Tibial nerve (tissue), 4 donors: ENCODE measurements around the gene SLC4A3. TPM values are rescaled to one million over a fixed set of nuclear protein-coding genes. Genes with fewer than 3 reads are reported as not detected.

ENCODE experiments used
- DNase-seq, 2 donors: peaks; one replicate each; pipeline ENCODE4 v3.0.0-alpha.2; 2019; ENCODE audit warnings: low spot score in 2 of 2
- H3K27ac ChIP-seq, 4 donors: fragments of 200-600 bp; sonication (generic) in 3 of 4; one replicate each; pipeline ENCODE4 v1.5.1; 2017 to 2019; ENCODE audit warnings: mild to moderate bottlenecking in 1 of 4
- H3K27me3 ChIP-seq, 2 donors: fragments of 200-600 bp; sonication (generic) in 1 of 2; one replicate each; pipeline versions ENCODE4 v1.5.1 to v1.6.0; 2017 to 2019
- H3K36me3 ChIP-seq, 3 donors: fragments of 200-600 bp; sonication (generic); one replicate each; pipeline ENCODE4 v1.5.1; 2018 to 2019
- H3K4me1 ChIP-seq, 4 donors: fragments of 200-600 bp; sonication (generic) in 3 of 4; one replicate each; pipeline ENCODE4 v1.5.1; 2017 to 2019
- H3K4me3 ChIP-seq, 4 donors: fragments of 200-600 bp; sonication (generic) in 3 of 4; one replicate each; pipeline ENCODE4 v1.5.1; 2017 to 2019; ENCODE audit warnings: mild to moderate bottlenecking in 1 of 4, moderate library complexity in 1 of 4
- H3K9me3 ChIP-seq, 4 donors: fragments of 200-600 bp; sonication (generic) in 3 of 4; one replicate each; pipeline ENCODE4 v1.5.1; 2017 to 2019
- CTCF ChIP-seq, 5 experiments: fragments of 200-600 bp in 3 of 5; fragments of 450-650 bp in 2 of 5; sonication (generic) in 3 of 5; IDR thresholded peaks; one replicate each; pipeline ENCODE4 v1.5.1; 2016 to 2019; ENCODE audit warnings: antibody characterized with exemption in 5 of 5, mild to moderate bottlenecking in 3 of 5, moderate library complexity in 2 of 5
- EP300 ChIP-seq, 2 donors: sonication (generic); formaldehyde crosslinking; IDR thresholded peaks; one replicate each; pipeline ENCODE4 v1.6.1; 2017; ENCODE audit warnings: antibody characterized with exemption in 2 of 2, mild to moderate bottlenecking in 1 of 2
- POLR2A ChIP-seq, 2 donors: fragments of 450-650 bp; IDR thresholded peaks; one replicate each; pipeline ENCODE4 v1.6.1; 2017; ENCODE audit warnings: antibody characterized with exemption in 2 of 2, mild to moderate bottlenecking in 2 of 2, moderate library complexity in 2 of 2
- WGBS, 2 donors: methylation state at CpG; one replicate each; pipeline ENCODE4 v1.1.5; 2018; 5-methylcytosine and 5-hydroxymethylcytosine counted together
- total RNA-seq, 4 donors: library from RNA; depleted of rRNA; stranded (reverse); fragments of >200 nt; gene quantifications; one replicate each; pipeline ENCODE4 v1.1.0, GENCODE V29; 2016

Gene SLC4A3
- total RNA-seq, 4 donors from 2014 or later: 1.3 to 5.1 (median 3.4) TPM

GRCh38 chr2:219643084-219643473 lies 15.6 kb downstream of the SLC4A3 start:
- DNase-seq: no peak
- WGBS, 2 donors: 80 to 94% methylated on average over 7 of the region's 7 CpGs
- Histone ChIP-seq H3K4me3 (no peak overlapping the region), H3K27ac (no peak overlapping the region), H3K9me3 (no peaks in the 10 kb centered on the region), H3K36me3 (no peaks in the 10 kb centered on the region), H3K4me1 (peaks cover 0 to 16% (median 4%) of the 10 kb centered on the region in 4 donors), H3K27me3 (no peaks in the 10 kb centered on the region)
- TF ChIP-seq POLR2A (IDR thresholded peaks at IDR 0.05) (no peak), EP300 (IDR thresholded peaks at IDR 0.05) (no peak)

- peaks cover 0 to 16% (median 4%) of the 10 kb centered on the region in 4 donors for H3K4me1 ChIP-seq
- H3K27ac ChIP-seq: no peak overlapping the region
- no peak overlapping the region for H3K4me3 ChIP-seq
- no peaks in the 10 kb centered on the region for H3K9me3 ChIP-seq
- 86 to 93% methylated on average over 13 to 14 of the region's 14 CpGs for WGBS, 2 donors
- no peaks in the 10 kb centered on the region for H3K36me3 ChIP-seq
- no peak for TF ChIP-seq EP300 (IDR thresholded peaks at IDR 0.05)
- no peak for DNase-seq
- H3K27me3 ChIP-seq: no peaks in the 10 kb centered on the region
Observed at GRCh38 chr2:219643788-219644398, 16.5 kb downstream of the SLC4A3 start.

GRCh38 chr2:219644801-219645480 lies 17.5 kb downstream of the SLC4A3 start:
- H3K36me3 ChIP-seq: no peaks in the 10 kb centered on the region
- H3K9me3 ChIP-seq: no peaks in the 10 kb centered on the region
- H3K4me3 ChIP-seq: no peak overlapping the region
- DNase-seq: no peak
- 40 to 57% methylated on average over 15 to 17 of the region's 17 CpGs for WGBS, 2 donors
- peak overlapping the region in 2 of 4 donors; percentile 46 to 77 for H3K27ac ChIP-seq
- H3K4me1 ChIP-seq: peaks cover 0 to 16% (median 4%) of the 10 kb centered on the region in 4 donors
- TF ChIP-seq CTCF (IDR thresholded peaks at IDR 0.05): no peak
- no peak for TF ChIP-seq EP300 (IDR thresholded peaks at IDR 0.05)
- no peak for TF ChIP-seq POLR2A (IDR thresholded peaks at IDR 0.05)
- H3K27me3 ChIP-seq: no peaks in the 10 kb centered on the region

- Histone ChIP-seq H3K4me1 (peaks cover 0 to 16% (median 4%) of the 10 kb centered on the region in 4 donors), H3K27me3 (peaks cover 0 to 8% of the 10 kb centered on the region in 2 donors), H3K9me3 (no peaks in the 10 kb centered on the region), H3K4me3 (no peak overlapping the region), H3K27ac (peak overlapping the region in 2 of 4 donors; percentile 46 to 77), H3K36me3 (no peaks in the 10 kb centered on the region)
- WGBS, 2 donors: 68 to 76% methylated on average over 12 of the region's 12 CpGs
- TF ChIP-seq EP300 (IDR thresholded peaks at IDR 0.05): no peak
- no peak for TF ChIP-seq POLR2A (IDR thresholded peaks at IDR 0.05)
- no peak for DNase-seq
Observed at GRCh38 chr2:219645631-219646527, 18.4 kb downstream of the SLC4A3 start.

GRCh38 chr2:219648176-219648575 lies 20.7 kb downstream of the SLC4A3 start:
- WGBS, 2 donors: 77 to 83% methylated on average over 2 of the region's 2 CpGs
- Histone ChIP-seq H3K4me3 (no peak overlapping the region), H3K27me3 (peaks cover 0 to 20% of the 10 kb centered on the region in 2 donors), H3K9me3 (no peaks in the 10 kb centered on the region), H3K27ac (no peak overlapping the region), H3K36me3 (no peaks in the 10 kb centered on the region), H3K4me1 (peaks cover 0 to 5% (median 2%) of the 10 kb centered on the region in 4 donors)
- no peak for DNase-seq
- TF ChIP-seq EP300 (IDR thresholded peaks at IDR 0.05): no peak
- TF ChIP-seq CTCF (IDR thresholded peaks at IDR 0.05): no peak
- TF ChIP-seq POLR2A (IDR thresholded peaks at IDR 0.05): no peak

- H3K27ac ChIP-seq: no peak overlapping the region
- no peak for TF ChIP-seq CTCF (IDR thresholded peaks at IDR 0.05)
- no peak for TF ChIP-seq POLR2A (IDR thresholded peaks at IDR 0.05)
- no peak for TF ChIP-seq EP300 (IDR thresholded peaks at IDR 0.05)
- DNase-seq: no peak
Observed at GRCh38 chr2:219648963-219649362, 21.5 kb downstream of the SLC4A3 start.

More at GRCh38 chr2:219648963-219649362, 21.5 kb downstream of the SLC4A3 start:
- Histone ChIP-seq H3K36me3 (no peaks in the 10 kb centered on the region), H3K9me3 (no peaks in the 10 kb centered on the region), H3K27me3 (peaks cover 0 to 20% of the 10 kb centered on the region in 2 donors), H3K4me3 (no peak overlapping the region), H3K4me1 (peaks cover 0 to 5% (median 2%) of the 10 kb centered on the region in 4 donors)
- 72 to 85% methylated on average over 4 of the region's 4 CpGs for WGBS, 2 donors
